GM12801 (cell line): ENCODE results near the gene DUSP11.

Experiments used
- CTCF ChIP-seq: IDR thresholded peaks from one replicate; pipeline ENCODE4 v1.5.1; 2011; ENCODE audit warnings: control low read depth; ENCODE audit not compliant: insufficient read length; ENCODE audit errors: extremely low read depth

Gene DUSP11

GRCh38 chr2:73728043-73728442, 51.9 kb downstream of the DUSP11 start:
- TF ChIP-seq CTCF: no peak

- no peak for TF ChIP-seq CTCF
These were observed 60.9 kb downstream of the DUSP11 start for GRCh38 chr2:73718851-73719621.

GRCh38 chr2:73718421-73718820, 61.5 kb downstream of the DUSP11 start:
- no peak for TF ChIP-seq CTCF

- TF ChIP-seq CTCF: no peak
These were observed 62.7 kb downstream of the DUSP11 start for GRCh38 chr2:73717251-73717606.

GRCh38 chr2:73716543-73717250, 63.2 kb downstream of the DUSP11 start:
- TF ChIP-seq CTCF: no peak

GRCh38 chr2:73714091-73714490, 65.8 kb downstream of the DUSP11 start:
- no peak for TF ChIP-seq CTCF
